ENCODE measurements around the gene DPP6. TPM values are rescaled to one million over a fixed set of nuclear protein-coding genes. Genes with fewer than 3 reads are reported as not detected.

DPP6 gene
- total RNA-seq, 2 donors from 2014 or later, result 0.99 to 1.8 TPM

- H3K36me3 ChIP-seq (replicated peaks in 1 of 2; ENCODE audit: insufficient read depth in 1 of 2, low read depth in 2 of 2), result no peaks in the 10 kb centered on the region
- DNase-seq (no peak), ATAC-seq (no peak)
- H3K4me3 ChIP-seq, result no peak overlapping the region
- no peaks in the 10 kb centered on the region for H3K27me3 ChIP-seq
- TF ChIP-seq CTCF (IDR thresholded peaks at IDR 0.05) (no peak), POLR2A (IDR thresholded peaks at IDR 0.05) (no peak)
- H3K9me3 ChIP-seq, result no peaks in the 10 kb centered on the region
- intact Hi-C loops (cut with DNase I), result loop anchor here (10.0 kb wide), 2 partner anchors 268 to 428 kb away; no protein-coding TSS in a partner anchor
- H3K4me1 ChIP-seq, result peaks cover 24% of the 10 kb centered on the region
- 80 to 92% methylated on average over 6 to 14 of the region's 14 CpGs for WGBS, 2 donors
- H3K27ac ChIP-seq, result no peak overlapping the region
Observed at GRCh38 chr7:154916381-154916780, 864.2 kb downstream of the DPP6 start.

GRCh38 chr7:154916856-154917807, 864.9 kb downstream of the DPP6 start:
- no peak for TF ChIP-seq CTCF (IDR thresholded peaks at IDR 0.05)
- TF ChIP-seq POLR2A (IDR thresholded peaks at IDR 0.05), result no peak
- no peaks in the 10 kb centered on the region for H3K9me3 ChIP-seq
- no peaks in the 10 kb centered on the region for H3K36me3 ChIP-seq (replicated peaks in 1 of 2; ENCODE audit: insufficient read depth in 1 of 2, low read depth in 2 of 2)
- ATAC-seq (no peak), DNase-seq (no peak)
- peaks cover 24% of the 10 kb centered on the region for H3K4me1 ChIP-seq
- WGBS, 2 donors, result 89 to 90% methylated on average over 13 of the region's 13 CpGs
- no peaks in the 10 kb centered on the region for H3K27me3 ChIP-seq
- no peak overlapping the region for H3K27ac ChIP-seq
- intact Hi-C loops (cut with DNase I), result loop anchor here (10.0 kb wide), 2 partner anchors 268 to 428 kb away; no protein-coding TSS in a partner anchor
- no peak overlapping the region for H3K4me3 ChIP-seq

GRCh38 chr7:154917808-154918160, 865.6 kb downstream of the DPP6 start:
- WGBS, 2 donors, result 76 to 85% methylated on average over 4 to 7 of the region's 7 CpGs
- intact Hi-C loops (cut with DNase I), result loop anchor here (10.0 kb wide), 2 partner anchors 267 to 427 kb away; no protein-coding TSS in a partner anchor
- H3K4me1 ChIP-seq, result peaks cover 24% of the 10 kb centered on the region
- no peaks in the 10 kb centered on the region for H3K36me3 ChIP-seq (replicated peaks in 1 of 2; ENCODE audit: insufficient read depth in 1 of 2, low read depth in 2 of 2)
- no peak for DNase-seq
- no peak for TF ChIP-seq CTCF (IDR thresholded peaks at IDR 0.05)
- TF ChIP-seq POLR2A (IDR thresholded peaks at IDR 0.05), result no peak
- H3K9me3 ChIP-seq, result no peaks in the 10 kb centered on the region
- H3K4me3 ChIP-seq, result no peak overlapping the region
- no peak overlapping the region for H3K27ac ChIP-seq
- no peaks in the 10 kb centered on the region for H3K27me3 ChIP-seq
- ATAC-seq, result no peak

GRCh38 chr7:154918266-154918665, 866.1 kb downstream of the DPP6 start:
- Histone ChIP-seq H3K4me3 (no peak overlapping the region), H3K4me1 (peaks cover 24% of the 10 kb centered on the region), H3K9me3 (no peaks in the 10 kb centered on the region), H3K27me3 (no peaks in the 10 kb centered on the region), H3K36me3 (replicated peaks in 1 of 2; ENCODE audit: insufficient read depth in 1 of 2, low read depth in 2 of 2) (no peaks in the 10 kb centered on the region), H3K27ac (no peak overlapping the region)
- 75 to 78% methylated on average over 6 of the region's 6 CpGs for WGBS, 2 donors
- no peak for DNase-seq
- TF ChIP-seq POLR2A (IDR thresholded peaks at IDR 0.05) (no peak), CTCF (IDR thresholded peaks at IDR 0.05) (no peak)
- ATAC-seq, result no peak
- intact Hi-C loops (cut with DNase I), result loop anchor here (10.0 kb wide), 2 partner anchors 267 to 427 kb away; no protein-coding TSS in a partner anchor
